HG03457 (cell line): Measurements from ENCODE around the gene RAX.

Source experiments
- ATAC-seq: cut with Tn5 transposase; IDR thresholded peaks from one replicate; pipeline ENCODE4 v1.9.1; 2021; ENCODE audit warnings: moderate number of reproducible peaks; ENCODE audit not compliant: unreplicated experiment

The RAX gene

GRCh38 chr18:59249199-59249774 is 24.0 kb downstream of the RAX start:
- ATAC-seq, result no peak

GRCh38 chr18:59246796-59247195 is 26.5 kb downstream of the RAX start:
- ATAC-seq, result no peak

GRCh38 chr18:59242906-59243305 is 30.3 kb downstream of the RAX start:
- no peak for ATAC-seq

GRCh38 chr18:59239642-59240041 is 33.6 kb downstream of the RAX start:
- no peak for ATAC-seq

GRCh38 chr18:59238385-59238784 is 34.9 kb downstream of the RAX start:
- no peak for ATAC-seq

GRCh38 chr18:59233017-59233410 is 40.2 kb downstream of the RAX start:
- no peak for ATAC-seq

- no peak for ATAC-seq
Measured at GRCh38 chr18:59232309-59233016, 40.8 kb downstream of the RAX start.

GRCh38 chr18:59231877-59232276 is 41.4 kb downstream of the RAX start:
- no peak for ATAC-seq

GRCh38 chr18:59231114-59231513 is 42.1 kb downstream of the RAX start:
- no peak for ATAC-seq

GRCh38 chr18:59229701-59230443 is 43.4 kb downstream of the RAX start:
- no peak for ATAC-seq

- no peak for ATAC-seq
Measured at GRCh38 chr18:59229191-59229590, 44.1 kb downstream of the RAX start.

GRCh38 chr18:59228351-59228750 is 44.9 kb downstream of the RAX start:
- ATAC-seq, result no peak

- ATAC-seq, result no peak
Measured at GRCh38 chr18:59222341-59222740, 50.9 kb downstream of the RAX start.

GRCh38 chr18:59220784-59221765 is 52.2 kb downstream of the RAX start:
- no peak for ATAC-seq

- no peak for ATAC-seq
Measured at GRCh38 chr18:59220164-59220783, 53.0 kb downstream of the RAX start.

GRCh38 chr18:59219672-59220163 is 53.5 kb downstream of the RAX start, which contains the start of gene GRP:
Gene GRP (plus strand): TSS chr18:59220158. CDS start chr18:59220266, 108 bp downstream.
- no peak for ATAC-seq

GRCh38 chr18:59218018-59218417 is 55.2 kb downstream of the RAX start:
- no peak for ATAC-seq
